H1 (cell line): ENCODE data around the gene OR2AP1. TPM values are rescaled to one million over a fixed set of nuclear protein-coding genes. Genes with fewer than 3 reads are reported as not detected.
"Not testable (repeated sequence)": the region's sequence is repeated elsewhere in the genome, so short reads cannot be mapped to it uniquely, and the experiment has no call there.

Experiments
- CTCF ChIA-PET: fragments of 300-600 bp; sonication (Branson Sonifier 250); formaldehyde crosslinking; loops from one replicate; lab custom pipeline; 2021; ENCODE audit not compliant: partially characterized antibody; lab: Charles Lee
- POLR2A ChIA-PET: fragments of 300-600 bp; sonication (Branson Sonifier 250); formaldehyde crosslinking; loops from one replicate; lab custom pipeline; 2021; ENCODE audit warnings: inconsistent platforms; ENCODE audit not compliant: partially characterized antibody; lab: Charles Lee
- DNase-seq, 2 experiments: peaks; one replicate each; pipeline versions ENCODE4 v3.0.0 to v3.0.0-alpha.2; 2010 to 2022; ENCODE audit warnings: low spot score in 2 of 2, low read depth in 1 of 2, mixed read lengths in 1 of 2
- FAIRE-seq: peaks from 2 replicates; lab custom pipeline; 2011; peaks lifted over from hg19 to GRCh38; lab: Jason Lieb, UNC
- H2AFZ ChIP-seq: 2 replicates; pipeline ENCODE4 v1.8.1; 2012; ENCODE audit warnings: low read length, inconsistent platforms
- H2AK5ac ChIP-seq: 2 replicates; pipeline ENCODE4 v1.6.1; 2013; ENCODE audit warnings: low read depth, low read length
- H2BK120ac ChIP-seq: replicated peaks from 2 replicates; pipeline ENCODE3; 2013; ENCODE audit warnings: low read depth, low read length, inconsistent platforms
- H2BK12ac ChIP-seq: 2 replicates; pipeline ENCODE4 v1.6.1; 2013; ENCODE audit warnings: low read depth, low read length
- H2BK15ac ChIP-seq: 2 replicates; pipeline ENCODE4 v1.6.1; 2013; ENCODE audit warnings: low read length
- H2BK20ac ChIP-seq: 2 replicates; pipeline ENCODE4 v1.6.1; 2013; ENCODE audit warnings: low read length
- H2BK5ac ChIP-seq: 2 replicates; pipeline ENCODE4 v1.6.1; 2013; ENCODE audit warnings: low read depth, low read length
- H3K14ac ChIP-seq: 2 replicates; pipeline ENCODE4 v1.6.1; 2013; ENCODE audit warnings: inconsistent platforms; ENCODE audit not compliant: insufficient read length
- H3K18ac ChIP-seq: 2 replicates; pipeline ENCODE4 v1.6.1; 2013; ENCODE audit warnings: low read length; ENCODE audit errors: extremely low read depth
- H3K23ac ChIP-seq: 2 replicates; pipeline ENCODE4 v1.6.1; 2013; ENCODE audit warnings: inconsistent platforms; ENCODE audit not compliant: insufficient read length
- H3K23me2 ChIP-seq: 2 replicates; pipeline ENCODE4 v1.6.1; 2013; ENCODE audit warnings: low read depth, low read length
- H3K27ac ChIP-seq: 2 replicates; pipeline ENCODE4 v1.6.1; 2011; ENCODE audit warnings: low read depth, low read length, inconsistent platforms
- H3K27me3 ChIP-seq, 4 experiments: replicated peaks in 1 of 4; 1 replicate in 1 of 4; 2 replicates in 3 of 4; pipeline versions ENCODE4 v1.6.1 to v1.8.1; 2011 to 2013; ENCODE audit warnings: low read length in 3 of 4, mild to moderate bottlenecking in 3 of 4, inconsistent platforms in 2 of 4, mixed read lengths in 2 of 4, moderate library complexity in 1 of 4; ENCODE audit not compliant: control insufficient read depth in 3 of 4, insufficient read depth in 3 of 4; ENCODE audit errors: extremely low read depth in 1 of 4
- H3K36me3 ChIP-seq, 4 experiments: 2 replicates each; pipeline versions ENCODE4 v1.6.1 to v1.8.1; 2011 to 2013; ENCODE audit warnings: mild to moderate bottlenecking in 4 of 4, low read length in 3 of 4, moderate library complexity in 2 of 4, control low read depth in 1 of 4, inconsistent platforms in 1 of 4; ENCODE audit not compliant: insufficient read depth in 4 of 4, control insufficient read depth in 2 of 4
- H3K4ac ChIP-seq: replicated peaks from 2 replicates; pipeline ENCODE3; 2013; ENCODE audit warnings: low read length, low read depth, mixed read lengths, inconsistent platforms; ENCODE audit not compliant: insufficient read length
- H3K4me1 ChIP-seq, 4 experiments: replicated peaks in 1 of 4; 1 replicate in 1 of 4; 2 replicates in 3 of 4; pipeline versions ENCODE4 v1.6.1 to v1.8.1; 2011 to 2013; ENCODE audit warnings: low read length in 3 of 4, inconsistent platforms in 2 of 4, mixed read lengths in 1 of 4; ENCODE audit not compliant: insufficient read depth in 4 of 4, control insufficient read depth in 3 of 4
- H3K4me2 ChIP-seq, 2 experiments: 2 replicates each; pipeline versions ENCODE4 v1.6.1 to v1.8.1; 2011 to 2013; ENCODE audit warnings: low read depth in 2 of 2, low read length in 2 of 2, control low read depth in 1 of 2, inconsistent platforms in 1 of 2, mild to moderate bottlenecking in 1 of 2; ENCODE audit not compliant: insufficient read depth in 1 of 2
- H3K4me3 ChIP-seq, 4 experiments: fragments of 200-600, 300-600 bp in 1 of 4; sonication (generic), shearing (Covaris generic), sonication (Bioruptor Twin) in 1 of 4; 2 replicates each; pipeline versions ENCODE4 v1.5.1 to v1.8.1; 2011 to 2016; ENCODE audit warnings: low read length in 4 of 4, low read depth in 3 of 4, control low read depth in 2 of 4, inconsistent platforms in 2 of 4, mild to moderate bottlenecking in 2 of 4, mixed read lengths in 1 of 4, moderate library complexity in 1 of 4; ENCODE audit not compliant: insufficient read depth in 2 of 4; ENCODE audit errors: extremely low read depth in 1 of 4
- H3K56ac ChIP-seq: replicated peaks from 2 replicates; pipeline ENCODE3; 2013; ENCODE audit warnings: low read depth, mild to moderate bottlenecking, mixed read lengths, low read length, inconsistent platforms; ENCODE audit not compliant: insufficient read length
- H3K79me1 ChIP-seq: 2 replicates; pipeline ENCODE4 v1.6.1; 2013; ENCODE audit warnings: low read depth, low read length, control low read depth
- H3K79me2 ChIP-seq, 2 experiments: 2 replicates each; pipeline versions ENCODE4 v1.6.1 to v1.8.1; 2012 to 2013; ENCODE audit warnings: low read length in 2 of 2, mild to moderate bottlenecking in 2 of 2, inconsistent platforms in 1 of 2; ENCODE audit not compliant: insufficient read depth in 2 of 2, control insufficient read depth in 1 of 2
- H3K9ac ChIP-seq, 4 experiments: replicated peaks in 1 of 4; 1 replicate in 1 of 4; 2 replicates in 3 of 4; pipeline versions ENCODE4 v1.6.1 to v1.8.1; 2011 to 2013; ENCODE audit warnings: low read depth in 3 of 4, low read length in 3 of 4, control low read depth in 2 of 4, mild to moderate bottlenecking in 2 of 4, moderate library complexity in 2 of 4, inconsistent platforms in 1 of 4; ENCODE audit errors: extremely low read depth in 1 of 4
- H3K9me3 ChIP-seq, 2 experiments: 2 replicates each; pipeline versions ENCODE4 v1.6.1 to v1.8.1; 2012 to 2013; ENCODE audit warnings: mild to moderate bottlenecking in 2 of 2, moderate library complexity in 2 of 2, control low read depth in 1 of 2, inconsistent platforms in 1 of 2, low read depth in 1 of 2, low read length in 1 of 2, mixed read lengths in 1 of 2; ENCODE audit not compliant: insufficient read depth in 2 of 2
- H4K20me1 ChIP-seq, 2 experiments: replicated peaks in 1 of 2; 2 replicates each; pipeline versions ENCODE3 to v1.8.1; 2011 to 2013; ENCODE audit warnings: inconsistent platforms in 2 of 2, low read length in 2 of 2, mild to moderate bottlenecking in 1 of 2; ENCODE audit not compliant: insufficient read depth in 2 of 2, control insufficient read depth in 1 of 2
- H4K5ac ChIP-seq: 2 replicates; pipeline ENCODE4 v1.6.1; 2013; ENCODE audit warnings: low read length, low read depth, mixed read lengths, inconsistent platforms; ENCODE audit not compliant: insufficient read length
- H4K8ac ChIP-seq: 2 replicates; pipeline ENCODE4 v1.8.0; 2013; ENCODE audit warnings: mild to moderate bottlenecking, moderate library complexity, low read length, inconsistent platforms; ENCODE audit not compliant: insufficient read depth; ENCODE audit errors: extremely low read depth
- H4K91ac ChIP-seq: replicated peaks from 2 replicates; pipeline ENCODE3; 2013; ENCODE audit warnings: low read length, mixed read lengths, inconsistent platforms; ENCODE audit not compliant: insufficient read length
- WGBS, 2 experiments: shearing (Covaris generic) in 1 of 2; methylation state at CpG; one replicate each; pipeline versions ENCODE4 v1.1.6 to v1.1.7; 2013 to 2015; ENCODE audit warnings: low lambda C conversion rate in 2 of 2, mixed read lengths in 2 of 2, inconsistent platforms in 1 of 2, low coverage in 1 of 2, missing lambda C conversion rate in 1 of 2; ENCODE audit not compliant: insufficient replicate concordance in 2 of 2, insufficient coverage in 1 of 2, insufficient read length in 1 of 2; ENCODE audit errors: extremely low coverage in 1 of 2, missing lambda C conversion rate in 1 of 2; 5-methylcytosine and 5-hydroxymethylcytosine counted together
- polyA plus RNA-seq, 7 experiments: library from polyadenylated mRNA; depleted of rRNA in 3 of 7; stranded (reverse) in 5 of 7; unstranded in 2 of 7; fragments of >200 nt in 5 of 7; fragments of 200-250 nt in 2 of 7; gene quantifications; 1 replicate in 5 of 7; 2 replicates in 1 of 7; 4 replicates in 1 of 7; pipeline versions ENCODE4 v1.2.1 to v1.2.3, GENCODE V29; 2011 to 2013; ENCODE audit warnings: missing spikeins in 2 of 7, mixed read lengths in 2 of 7
- total RNA-seq: library from RNA; stranded (reverse); fragmentation: NEBNext Ultra II Directional; extraction: Animal tissue kit (Norgen Biotek cat#: 25700); gene quantifications from 2 replicates; pipeline ENCODE4 v1.2.1, GENCODE V29; 2021

The OR2AP1 gene
- total and polyA plus RNA-seq, 2 of the 8 experiments (the other 6 are each of a cell fraction or from before 2014, with no cell fraction given) = not detected

- H3K79me2 ChIP-seq, H3K23ac ChIP-seq, H3K18ac ChIP-seq, H3K4me1 ChIP-seq, H2BK20ac ChIP-seq, CTCF ChIA-PET, H3K14ac ChIP-seq, H3K4me3 ChIP-seq, H3K9me3 ChIP-seq, POLR2A ChIA-PET, H3K79me1 ChIP-seq, H3K56ac ChIP-seq, H3K27me3 ChIP-seq, H2BK5ac ChIP-seq, H3K27ac ChIP-seq, H3K9ac ChIP-seq, H3K4me2 ChIP-seq, H4K5ac ChIP-seq, FAIRE-seq, H3K4ac ChIP-seq, H2BK15ac ChIP-seq, H3K23me2 ChIP-seq, H2AK5ac ChIP-seq, H4K91ac ChIP-seq, H4K8ac ChIP-seq, H2BK12ac ChIP-seq, H3K36me3 ChIP-seq, DNase-seq, H2BK120ac ChIP-seq, H4K20me1 ChIP-seq, H2AFZ ChIP-seq: not testable (repeated sequence)
- 62% methylated on average over 2 of the region's 2 CpGs; no CpG with 5 or more reads in 1 of the 2 experiments for WGBS, 2 experiments
Observed at GRCh38 chr12:55548235-55548634, 24.0 kb upstream of the OR2AP1 start.
